GM12873 (cell line): ENCODE results near the gene ZC3H13.
A peak's percentile ranks its signal among the peaks of the same experiment; 100 is the strongest.

ENCODE experiments used
- TF ChIP-seq, protein P1 (sequence below): IDR thresholded peaks from 2 replicates; pipeline ENCODE4 v1.5.1; 2012; ENCODE audit warnings: low read depth, mild to moderate bottlenecking, moderate library complexity, low read length, control low read depth; ENCODE audit not compliant: insufficient read depth; ENCODE audit errors: missing control alignments

Gene ZC3H13

DNA sequence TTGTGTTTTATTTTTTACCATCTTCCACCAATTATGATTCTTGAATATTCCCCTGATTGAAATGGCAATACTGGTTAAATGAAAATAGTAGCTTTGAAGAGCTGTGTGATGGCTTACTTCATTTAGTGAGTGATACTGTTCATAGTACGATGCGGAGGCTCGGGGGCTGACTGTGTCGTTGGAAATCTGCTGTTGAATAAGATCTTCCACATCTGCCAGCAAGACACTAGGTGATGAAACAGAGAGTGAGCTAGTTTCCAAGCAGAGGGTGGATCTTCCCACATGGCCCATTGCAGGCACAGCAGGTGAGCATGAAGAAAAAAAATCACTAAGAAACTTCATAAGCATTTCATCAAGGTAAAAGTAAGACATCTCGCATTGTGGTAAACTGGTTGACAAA is 29.8 kb upstream of the ZC3H13 start:
- TF ChIP-seq, protein P1, sequence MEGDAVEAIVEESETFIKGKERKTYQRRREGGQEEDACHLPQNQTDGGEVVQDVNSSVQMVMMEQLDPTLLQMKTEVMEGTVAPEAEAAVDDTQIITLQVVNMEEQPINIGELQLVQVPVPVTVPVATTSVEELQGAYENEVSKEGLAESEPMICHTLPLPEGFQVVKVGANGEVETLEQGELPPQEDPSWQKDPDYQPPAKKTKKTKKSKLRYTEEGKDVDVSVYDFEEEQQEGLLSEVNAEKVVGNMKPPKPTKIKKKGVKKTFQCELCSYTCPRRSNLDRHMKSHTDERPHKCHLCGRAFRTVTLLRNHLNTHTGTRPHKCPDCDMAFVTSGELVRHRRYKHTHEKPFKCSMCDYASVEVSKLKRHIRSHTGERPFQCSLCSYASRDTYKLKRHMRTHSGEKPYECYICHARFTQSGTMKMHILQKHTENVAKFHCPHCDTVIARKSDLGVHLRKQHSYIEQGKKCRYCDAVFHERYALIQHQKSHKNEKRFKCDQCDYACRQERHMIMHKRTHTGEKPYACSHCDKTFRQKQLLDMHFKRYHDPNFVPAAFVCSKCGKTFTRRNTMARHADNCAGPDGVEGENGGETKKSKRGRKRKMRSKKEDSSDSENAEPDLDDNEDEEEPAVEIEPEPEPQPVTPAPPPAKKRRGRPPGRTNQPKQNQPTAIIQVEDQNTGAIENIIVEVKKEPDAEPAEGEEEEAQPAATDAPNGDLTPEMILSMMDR, result no peak

DNA sequence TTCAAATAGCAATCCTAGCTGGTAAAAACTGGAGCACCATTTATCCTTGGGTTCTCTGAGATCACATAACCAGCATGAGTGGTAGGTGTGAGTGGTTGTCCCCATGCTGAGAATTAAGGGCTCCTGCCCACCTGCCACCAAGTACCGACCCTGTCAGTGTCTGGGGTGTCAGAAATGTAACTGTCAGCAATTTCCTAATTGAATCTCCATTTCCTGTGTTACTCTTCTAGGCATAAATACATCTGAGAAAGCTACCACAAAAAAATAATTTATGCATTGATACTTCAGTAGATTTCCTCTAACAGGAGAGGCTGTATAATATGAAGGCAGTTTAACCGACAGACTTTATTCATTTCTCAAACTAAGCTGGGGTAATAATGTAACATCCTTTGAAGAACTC is 27.2 kb upstream of the ZC3H13 start:
- TF ChIP-seq, protein P1, result no peak

- TF ChIP-seq, protein P1, result no peak
Measured at GRCh38 chr13:46077265-46077664, 24.7 kb upstream of the ZC3H13 start.

DNA sequence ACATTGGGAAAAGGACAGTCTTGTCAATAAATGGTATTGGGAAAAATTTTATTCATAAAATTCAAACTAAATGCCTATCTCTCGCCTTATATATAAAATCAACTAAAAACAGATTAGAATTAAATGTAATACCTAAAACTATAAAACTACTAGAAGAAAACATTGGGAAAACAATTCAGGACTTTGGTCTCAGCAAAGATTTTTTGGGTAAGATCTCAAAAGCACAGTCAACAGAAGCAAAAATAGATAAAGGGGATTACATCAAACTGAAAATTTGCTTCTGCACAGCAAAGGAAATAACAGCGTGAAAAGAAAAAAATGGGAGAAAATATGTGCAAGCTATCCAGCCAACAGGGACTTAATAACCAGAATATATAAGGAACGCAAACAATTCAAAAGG is 24.3 kb upstream of the ZC3H13 start:
- TF ChIP-seq, protein P1, result no peak

GRCh38 chr13:46075811-46076210 is 23.3 kb upstream of the ZC3H13 start:
- TF ChIP-seq, protein P1, result no peak

- TF ChIP-seq, protein P1, result peak; percentile 68
Measured at GRCh38 chr13:46071590-46072249, 19.2 kb upstream of the ZC3H13 start.

DNA sequence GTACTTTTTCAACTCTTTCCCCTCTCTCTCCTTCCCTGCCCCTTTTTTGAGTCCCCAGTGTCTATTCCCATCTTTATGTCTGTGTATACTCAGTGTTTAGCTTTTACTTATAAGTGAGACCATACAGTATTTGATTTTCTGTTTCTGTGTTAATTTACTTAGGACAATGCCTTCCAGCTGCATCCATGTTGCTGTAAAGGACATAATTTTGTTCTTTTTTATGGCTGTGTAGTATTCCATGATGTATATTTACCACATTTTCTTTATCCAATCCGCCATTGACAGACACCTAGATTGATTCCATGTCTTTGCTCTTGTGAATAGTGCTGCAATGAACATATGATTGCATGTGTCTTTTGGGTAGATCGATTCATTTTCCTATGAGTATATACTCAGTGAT is 10.7 kb upstream of the ZC3H13 start:
- TF ChIP-seq, protein P1, result no peak

DNA sequence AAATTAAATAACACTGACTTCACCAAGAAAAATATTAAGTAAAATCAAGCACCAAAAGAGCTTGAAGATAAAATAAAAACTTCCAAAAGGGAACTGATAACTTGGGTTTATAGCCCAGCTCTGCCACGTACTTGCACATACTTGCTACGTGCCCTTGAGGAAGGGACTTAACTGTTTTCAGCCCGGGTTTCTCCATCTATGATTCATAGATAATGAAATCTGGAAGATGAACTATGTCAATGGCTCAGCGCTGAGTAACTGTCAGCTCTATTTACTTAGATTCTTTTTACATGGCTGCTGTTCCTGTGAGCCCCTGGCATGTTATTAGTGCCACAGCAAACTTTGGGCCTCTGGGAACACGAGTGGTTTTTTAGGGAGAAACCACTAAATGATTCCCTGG is 9.6 kb upstream of the ZC3H13 start:
- TF ChIP-seq, protein P1, result no peak
